ENCODE results near the gene TIMP2. TPM values are rescaled to one million over a fixed set of nuclear protein-coding genes. Genes with fewer than 3 reads are reported as not detected.
A peak's percentile ranks its signal among the peaks of the same experiment; 100 is the strongest.
"Not testable (repeated sequence)": the region's sequence is repeated elsewhere in the genome, so short reads cannot be mapped to it uniquely, and the experiment has no call there.

The TIMP2 gene, protein sequence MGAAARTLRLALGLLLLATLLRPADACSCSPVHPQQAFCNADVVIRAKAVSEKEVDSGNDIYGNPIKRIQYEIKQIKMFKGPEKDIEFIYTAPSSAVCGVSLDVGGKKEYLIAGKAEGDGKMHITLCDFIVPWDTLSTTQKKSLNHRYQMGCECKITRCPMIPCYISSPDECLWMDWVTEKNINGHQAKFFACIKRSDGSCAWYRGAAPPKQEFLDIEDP
- 769 TPM for polyA plus RNA-seq (2013, experiment 1 of 2; ENCODE audit: insufficient read length)
- polyA plus RNA-seq (2013, experiment 2 of 2; ENCODE audit: insufficient read length), result 792 TPM

GRCh38 chr17:78925234-78925633, at the start of gene TIMP2:
Gene TIMP2, minus strand, starts transcription at chr17:78925387. Its CDS starts 299 bp downstream, at chr17:78925088.
- DNase-seq, result peak; percentile 91

- no peak for DNase-seq
These were observed 48.8 kb upstream of the TIMP2 start for GRCh38 chr17:78973792-78974520.

DNA sequence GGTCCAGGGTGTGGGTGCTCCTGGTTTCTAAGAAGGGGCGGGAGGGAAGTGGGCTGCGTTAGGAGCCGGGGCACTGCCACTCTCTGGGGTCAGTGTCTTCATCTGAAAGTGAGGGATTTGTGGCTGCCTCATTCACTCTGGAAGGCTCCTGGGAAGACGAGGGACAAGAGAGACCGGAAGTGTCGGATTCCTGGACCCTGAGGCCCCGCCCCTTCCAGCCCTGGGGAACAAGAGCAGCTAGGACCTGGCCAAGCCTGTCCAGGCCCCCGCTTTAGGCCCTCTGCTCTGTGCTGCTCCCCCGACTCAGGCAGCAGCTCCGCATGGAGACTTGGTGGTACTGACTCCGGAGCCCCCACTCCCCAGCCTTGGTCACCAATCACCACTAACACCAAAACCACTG, 48.0 kb upstream of the TIMP2 start:
- peak; percentile 31 for DNase-seq

DNA sequence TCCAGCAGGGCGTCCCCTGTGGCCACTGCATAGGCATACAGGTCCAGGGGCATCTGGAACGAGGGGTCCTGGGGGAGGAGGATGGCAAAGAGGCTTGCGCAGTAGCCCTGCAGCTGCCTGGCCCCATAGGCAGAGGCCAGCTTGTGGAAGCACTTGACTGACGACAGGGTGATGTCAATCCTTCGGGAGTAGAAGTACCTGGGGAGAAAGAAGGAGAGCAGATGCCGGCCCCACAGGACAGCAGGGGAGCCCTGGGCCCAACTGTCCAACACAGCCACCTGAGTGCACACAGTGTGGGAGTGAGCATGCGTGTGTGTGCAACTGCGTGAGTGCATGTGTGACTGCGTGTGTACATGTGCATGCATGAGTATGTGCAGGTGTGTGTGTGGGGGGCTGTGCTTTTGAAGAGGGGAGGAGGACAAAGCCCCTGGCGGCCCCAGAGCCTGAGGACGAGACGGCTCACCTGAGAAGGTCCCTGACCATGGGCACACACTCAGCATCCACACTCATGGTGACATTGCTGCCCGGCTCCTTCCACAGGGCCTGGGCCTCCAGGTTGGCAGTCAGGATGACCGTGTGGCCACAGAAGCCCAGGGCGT, 47.4 kb upstream of the TIMP2 start:
- DNase-seq, result no peak

GRCh38 chr17:78971756-78972506, 46.7 kb upstream of the TIMP2 start:
- DNase-seq, result no peak

DNA sequence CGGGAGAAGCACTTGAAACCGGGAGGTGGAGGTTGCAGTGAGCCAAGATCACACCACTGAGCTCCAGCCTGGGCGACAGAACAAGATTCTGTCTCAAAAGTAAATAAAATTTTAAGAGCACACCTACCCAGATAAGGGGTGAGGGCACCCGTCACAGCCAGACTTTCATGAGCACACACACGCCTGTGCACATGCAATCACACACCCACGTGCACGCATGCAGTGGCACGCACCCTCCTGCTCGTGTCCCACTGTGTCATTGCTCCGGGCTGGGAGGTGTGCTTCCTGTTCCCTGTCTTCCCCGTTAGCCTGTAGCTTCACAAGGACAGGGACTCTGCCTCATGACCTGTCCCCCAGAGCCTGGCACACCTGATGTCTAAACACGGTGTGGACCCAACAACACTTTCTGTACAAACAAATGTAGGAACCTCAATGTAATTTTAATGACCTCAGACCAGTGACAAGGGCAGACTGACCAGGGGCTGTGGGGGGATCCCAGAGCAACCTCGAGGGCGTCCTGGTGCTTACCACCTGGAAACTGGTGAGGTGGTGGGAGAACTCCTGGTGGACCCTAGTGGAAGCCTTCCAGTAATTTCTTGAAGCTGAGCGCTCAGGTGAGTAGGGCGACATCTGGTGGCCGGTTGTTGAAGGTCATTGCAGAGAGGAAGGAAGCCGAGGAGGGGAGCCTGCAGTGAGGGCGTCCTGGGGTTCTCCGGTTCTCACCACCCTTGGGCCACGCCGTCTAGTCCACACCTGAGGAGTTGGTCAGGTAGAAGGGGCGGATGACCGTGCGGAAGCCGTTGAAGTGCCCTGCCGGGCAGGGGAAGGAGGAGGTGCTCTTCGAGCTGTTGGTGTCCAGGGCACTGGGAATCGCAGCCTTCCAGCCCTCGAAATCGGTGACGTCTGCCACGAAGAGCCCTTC, 45.9 kb upstream of the TIMP2 start:
- DNase-seq, result peak; percentile 72

DNA sequence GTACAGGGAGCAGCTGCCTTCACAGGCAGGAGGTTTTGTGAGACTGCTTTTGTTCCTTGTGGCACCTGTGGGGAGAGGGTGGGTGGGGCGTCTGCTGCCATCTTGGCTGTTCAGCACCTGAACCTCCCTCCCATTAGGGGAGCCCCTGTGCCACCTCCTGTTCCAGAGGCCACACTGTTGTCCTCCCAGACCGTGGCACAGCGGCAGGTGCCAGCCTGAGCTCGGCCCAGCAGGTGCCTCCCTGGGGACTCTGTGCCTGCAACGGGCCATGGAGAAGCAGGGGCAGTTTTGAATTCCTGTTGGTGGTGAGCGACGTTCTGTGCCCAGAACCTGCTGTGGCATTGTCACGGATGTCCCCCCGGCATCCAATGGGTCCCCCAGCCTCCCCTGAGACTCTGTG, 44.7 kb upstream of the TIMP2 start:
- no peak for DNase-seq

GRCh38 chr17:78967782-78968362, 42.7 kb upstream of the TIMP2 start:
- DNase-seq, result no peak

DNA sequence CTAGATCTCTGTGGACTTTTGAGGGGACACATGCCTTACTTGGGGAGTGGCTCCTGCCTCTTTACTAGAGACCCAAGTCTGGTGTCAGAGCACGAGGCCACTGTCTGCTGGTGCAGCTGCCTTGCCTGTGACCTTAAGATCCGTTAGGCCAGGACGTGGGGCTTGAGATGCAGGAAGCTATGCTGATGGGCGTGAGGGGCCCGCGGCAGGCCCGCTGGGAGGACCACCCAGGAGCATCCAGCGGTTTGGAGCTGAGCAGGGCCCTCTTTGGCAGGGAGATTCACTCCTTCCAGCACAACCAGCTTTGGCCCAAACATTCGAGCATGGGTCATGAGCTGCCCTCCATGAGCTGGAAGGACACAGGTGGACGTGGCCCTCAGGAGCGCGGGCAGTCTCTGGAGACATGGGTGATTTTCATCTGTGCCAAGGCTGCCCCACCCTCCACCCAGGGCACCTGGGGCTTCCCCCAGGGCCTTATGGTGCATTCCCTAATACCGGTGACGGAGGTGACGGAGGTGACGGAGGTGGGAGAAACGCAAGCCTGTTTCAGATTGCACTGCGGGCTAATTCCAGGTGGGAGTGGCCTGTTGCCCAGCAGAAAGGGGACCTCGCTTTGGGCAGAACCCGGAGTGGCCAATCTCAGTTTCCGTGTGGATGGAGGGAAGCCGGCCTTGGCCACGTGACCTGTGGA, 41.9 kb upstream of the TIMP2 start:
- DNase-seq, result no peak

- DNase-seq, result no peak
These were observed 41.1 kb upstream of the TIMP2 start for GRCh38 chr17:78966123-78966813.

DNA sequence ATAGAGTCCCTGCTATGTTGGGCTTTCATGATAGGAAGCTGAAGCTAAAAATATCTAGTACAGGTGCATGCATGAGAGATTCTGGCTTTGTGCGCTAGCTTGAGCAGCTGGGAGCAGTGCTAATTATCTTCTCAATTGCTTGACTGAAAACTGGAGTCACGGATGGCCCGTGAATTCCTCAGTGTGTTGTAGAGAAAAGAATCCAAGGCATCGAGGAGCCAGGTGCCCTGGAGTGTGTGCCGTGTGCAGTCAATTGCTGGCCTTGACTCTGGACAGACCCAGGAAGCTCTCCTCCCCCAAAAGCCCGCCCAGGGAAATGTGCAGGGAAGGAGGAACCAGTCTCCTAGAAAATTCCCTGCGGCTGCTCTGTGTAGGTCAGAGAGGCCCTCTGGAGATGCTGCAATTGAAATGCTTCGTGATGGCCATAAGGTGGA, 40.3 kb upstream of the TIMP2 start:
- DNase-seq, result no peak

DNA sequence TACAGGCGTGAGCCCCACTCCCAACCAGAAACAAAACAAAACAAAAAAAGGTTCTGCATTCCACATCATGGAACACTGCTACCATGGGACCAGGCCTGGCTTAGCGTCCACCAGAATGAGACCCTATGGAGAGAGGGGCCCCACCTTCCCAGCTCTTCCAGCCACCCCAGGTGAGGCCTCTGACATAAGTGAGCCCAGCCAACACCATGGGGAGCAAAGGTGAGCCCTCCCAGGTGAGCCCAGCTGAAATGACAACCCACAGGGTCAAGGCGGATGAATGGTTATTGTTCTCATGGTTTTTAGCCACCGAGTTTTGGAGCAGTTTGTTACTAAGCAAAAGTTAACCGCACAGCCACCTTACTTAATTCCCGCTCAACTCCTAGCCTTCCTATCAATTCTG, 38.2 kb upstream of the TIMP2 start:
- no peak for DNase-seq

DNA sequence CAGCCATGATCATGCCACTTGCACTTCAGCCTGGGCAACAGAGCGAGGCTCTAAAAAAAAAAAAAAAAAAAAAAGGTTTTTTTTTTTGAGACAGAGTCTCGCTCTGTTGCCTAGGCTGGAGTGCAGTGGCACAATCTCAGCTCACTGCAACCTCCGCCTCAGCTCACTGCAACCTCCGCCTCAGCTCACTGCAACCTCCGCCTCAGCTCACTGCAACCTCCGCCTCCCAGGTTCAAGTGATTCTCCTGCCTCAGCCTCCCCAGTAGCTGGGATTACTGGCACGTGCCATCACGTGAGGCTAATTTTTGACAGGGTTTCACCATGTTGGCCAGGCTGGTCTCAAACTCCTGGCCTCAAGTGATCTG, 37.8 kb upstream of the TIMP2 start:
- DNase-seq, result not testable (repeated sequence)

DNA sequence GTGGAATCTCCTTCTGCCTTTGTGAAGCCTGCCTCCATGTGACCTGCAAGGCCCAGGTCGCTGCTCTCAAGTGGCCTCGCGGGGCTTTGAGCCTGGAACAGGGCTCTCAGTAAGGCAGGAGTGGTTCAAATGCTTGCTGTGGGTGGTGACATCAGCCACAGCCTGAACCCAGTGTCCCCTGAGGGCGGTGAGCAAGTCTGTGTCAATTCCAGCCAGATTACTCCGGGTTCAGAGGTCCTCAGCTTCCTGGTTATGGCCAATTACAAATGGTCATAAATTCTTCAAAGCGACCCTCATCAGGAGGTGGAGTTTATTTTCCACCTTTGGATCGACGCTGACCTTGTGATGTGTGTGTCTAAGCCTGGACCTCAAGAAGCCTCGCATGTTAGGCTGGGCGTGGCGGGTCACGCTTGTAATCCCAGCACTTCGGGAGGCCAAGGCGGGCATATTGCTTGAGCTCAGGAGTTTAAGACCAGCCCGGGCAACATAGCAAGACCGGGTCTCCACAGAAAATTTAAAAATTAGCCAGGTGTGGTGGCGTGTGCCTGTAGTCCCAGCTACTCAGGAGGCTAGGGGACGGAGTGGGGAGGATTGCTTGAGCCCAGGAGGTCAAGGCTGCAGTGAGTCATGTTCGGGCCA, 37.3 kb upstream of the TIMP2 start:
- peak; percentile 47 for DNase-seq

DNA sequence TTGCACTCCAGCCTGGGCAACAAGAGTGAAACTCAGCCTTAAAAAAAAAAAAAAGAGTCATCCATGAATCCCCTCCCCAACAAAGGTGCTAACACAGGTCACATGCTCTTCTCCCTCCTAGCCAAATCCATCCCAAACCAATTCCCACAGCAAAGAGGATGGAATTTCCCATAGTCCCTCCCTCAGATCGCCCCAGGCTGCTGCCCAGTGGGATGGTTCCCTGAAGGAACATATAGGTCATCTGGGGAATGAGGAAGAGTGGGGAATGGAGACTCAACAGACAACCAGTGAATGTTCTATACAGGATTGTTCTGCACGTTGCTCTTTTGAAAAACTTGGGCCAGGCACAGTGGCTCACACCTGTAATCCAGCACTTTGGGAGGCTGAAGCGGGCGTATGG, 36.4 kb upstream of the TIMP2 start:
- DNase-seq, result no peak

DNA sequence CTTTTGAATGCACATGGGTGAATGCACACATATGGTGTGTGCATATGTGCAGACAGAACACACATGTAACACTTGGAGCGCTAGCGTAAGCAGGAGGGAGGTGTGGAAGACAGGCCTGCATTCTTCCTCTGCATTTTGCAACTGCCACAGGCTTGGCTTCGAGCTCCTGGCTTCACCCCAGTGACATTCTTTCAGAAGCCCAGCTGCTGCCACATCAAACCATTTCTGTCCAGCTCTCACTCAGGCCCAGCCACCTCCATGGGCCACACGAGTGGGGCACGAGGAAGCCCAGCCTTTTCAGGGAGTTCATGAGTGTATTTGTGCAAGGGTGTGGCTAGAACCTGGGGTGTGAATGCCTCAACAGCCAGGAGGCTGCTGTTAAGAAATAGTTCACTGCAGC, 35.7 kb upstream of the TIMP2 start:
- DNase-seq, result peak; percentile 23

DNA sequence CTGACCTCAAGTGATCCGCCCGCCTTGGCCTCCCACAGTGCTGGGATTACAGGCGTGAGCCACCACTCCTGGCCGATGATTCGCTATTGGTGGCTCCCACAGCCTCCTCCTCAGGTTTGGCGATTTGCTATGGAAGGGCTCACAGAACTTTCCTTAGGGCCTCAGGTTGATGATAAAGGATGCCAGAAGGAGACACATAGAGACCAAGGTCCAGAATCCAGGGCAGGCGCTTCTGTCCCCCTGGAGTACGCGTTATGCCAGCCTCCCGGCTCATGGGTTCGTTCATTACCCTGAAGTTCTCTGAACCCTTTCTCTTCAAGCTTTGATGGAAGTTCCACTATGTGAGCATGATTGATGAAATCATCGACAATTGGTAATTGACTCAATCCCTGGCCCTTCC, 34.6 kb upstream of the TIMP2 start:
- no peak for DNase-seq

DNA sequence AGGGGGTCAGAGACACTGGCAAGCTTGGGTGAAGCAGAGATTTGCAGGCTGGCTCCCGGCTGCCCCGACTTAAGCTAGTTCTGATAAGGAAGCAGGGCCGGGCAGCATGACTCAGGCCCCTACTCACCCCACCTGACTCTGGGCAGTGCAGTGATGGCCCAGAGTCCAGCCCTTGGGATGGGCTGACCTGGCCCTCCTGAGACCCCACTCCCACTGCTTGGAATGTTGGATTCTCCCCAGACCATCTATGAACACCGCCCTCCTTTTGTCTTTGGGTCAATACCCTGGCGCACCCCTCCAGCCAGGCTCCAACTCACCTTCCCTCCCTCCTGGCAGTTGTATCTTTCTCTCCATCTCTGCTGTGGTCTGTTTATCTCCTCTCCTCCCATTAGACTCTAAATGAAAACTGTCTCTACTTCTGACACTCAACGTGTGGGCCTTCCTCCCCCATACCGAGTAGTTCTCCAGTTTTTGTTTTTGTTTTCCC, 33.5 kb upstream of the TIMP2 start:
- DNase-seq, result no peak

DNA sequence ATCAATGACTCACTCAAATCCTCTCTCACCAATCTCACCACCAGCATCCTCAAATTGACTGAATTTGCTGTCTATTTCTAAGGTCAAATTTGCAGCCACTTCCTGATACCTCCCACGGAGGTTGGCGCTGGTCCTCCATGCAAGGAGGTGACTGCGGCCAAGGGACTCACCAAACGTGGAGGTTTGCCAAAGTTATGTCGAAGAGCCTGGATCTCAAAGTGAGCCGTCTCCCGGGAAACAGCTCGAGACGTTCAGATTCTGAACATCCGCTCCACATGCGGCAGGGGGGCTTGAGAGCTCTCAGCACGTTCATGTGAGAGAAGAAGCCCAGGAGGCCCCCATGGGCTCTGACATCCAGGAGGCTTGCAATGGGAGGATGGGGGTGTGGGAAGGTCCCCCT, 31.9 kb upstream of the TIMP2 start:
- DNase-seq, result peak; percentile 82

DNA sequence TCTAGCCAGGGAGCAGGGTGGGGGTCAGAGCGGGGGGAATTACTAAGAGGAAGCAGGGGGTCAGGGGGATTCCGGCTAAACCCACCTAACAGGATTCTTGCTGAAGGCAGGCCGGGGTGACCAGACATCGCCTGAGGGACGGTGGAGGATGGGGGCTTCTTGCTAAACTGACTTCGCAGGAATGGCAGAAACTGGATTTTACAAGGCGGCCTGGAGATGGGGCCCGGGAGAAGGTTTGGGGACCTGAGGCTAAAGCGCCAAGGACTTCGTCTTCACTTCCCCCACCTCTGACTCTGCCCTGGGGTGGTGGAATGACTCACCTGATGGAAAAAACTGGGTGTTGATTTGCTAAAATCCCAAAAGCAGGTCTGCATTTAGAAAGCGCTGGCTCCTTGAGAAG, 31.1 kb upstream of the TIMP2 start:
- DNase-seq, result no peak
